ENCODE results near the gene CD55.

DNA sequence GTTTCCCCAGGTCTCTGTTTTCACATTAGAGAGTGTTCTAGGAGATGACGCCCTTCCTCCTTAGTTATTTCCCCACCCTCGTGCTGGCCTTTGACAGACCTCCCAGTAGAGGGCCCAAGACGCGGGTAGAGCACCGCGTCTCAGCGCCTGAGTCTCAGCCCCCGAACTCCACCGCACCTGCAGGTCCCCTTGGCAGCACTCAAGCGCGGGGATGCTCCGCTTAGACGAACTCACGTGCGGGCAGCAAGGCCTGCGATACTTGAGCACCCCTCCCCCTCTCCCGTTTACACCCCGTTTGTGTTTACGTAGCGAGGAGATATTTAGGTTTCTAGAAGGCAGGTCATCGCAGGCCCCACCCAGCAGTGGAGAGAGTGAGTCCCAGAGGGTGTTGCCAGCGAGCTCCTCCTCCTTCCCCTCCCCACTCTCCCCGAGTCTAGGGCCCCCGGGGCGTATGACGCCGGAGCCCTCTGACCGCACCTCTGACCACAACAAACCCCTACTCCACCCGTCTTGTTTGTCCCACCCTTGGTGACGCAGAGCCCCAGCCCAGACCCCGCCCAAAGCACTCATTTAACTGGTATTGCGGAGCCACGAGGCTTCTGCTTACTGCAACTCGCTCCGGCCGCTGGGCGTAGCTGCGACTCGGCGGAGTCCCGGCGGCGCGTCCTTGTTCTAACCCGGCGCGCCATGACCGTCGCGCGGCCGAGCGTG is at the start of gene CD55:
- TF ChIP-seq, protein P1, sequence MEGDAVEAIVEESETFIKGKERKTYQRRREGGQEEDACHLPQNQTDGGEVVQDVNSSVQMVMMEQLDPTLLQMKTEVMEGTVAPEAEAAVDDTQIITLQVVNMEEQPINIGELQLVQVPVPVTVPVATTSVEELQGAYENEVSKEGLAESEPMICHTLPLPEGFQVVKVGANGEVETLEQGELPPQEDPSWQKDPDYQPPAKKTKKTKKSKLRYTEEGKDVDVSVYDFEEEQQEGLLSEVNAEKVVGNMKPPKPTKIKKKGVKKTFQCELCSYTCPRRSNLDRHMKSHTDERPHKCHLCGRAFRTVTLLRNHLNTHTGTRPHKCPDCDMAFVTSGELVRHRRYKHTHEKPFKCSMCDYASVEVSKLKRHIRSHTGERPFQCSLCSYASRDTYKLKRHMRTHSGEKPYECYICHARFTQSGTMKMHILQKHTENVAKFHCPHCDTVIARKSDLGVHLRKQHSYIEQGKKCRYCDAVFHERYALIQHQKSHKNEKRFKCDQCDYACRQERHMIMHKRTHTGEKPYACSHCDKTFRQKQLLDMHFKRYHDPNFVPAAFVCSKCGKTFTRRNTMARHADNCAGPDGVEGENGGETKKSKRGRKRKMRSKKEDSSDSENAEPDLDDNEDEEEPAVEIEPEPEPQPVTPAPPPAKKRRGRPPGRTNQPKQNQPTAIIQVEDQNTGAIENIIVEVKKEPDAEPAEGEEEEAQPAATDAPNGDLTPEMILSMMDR (conservative IDR thresholded peaks at IDR 0.05 in 1 of 2, IDR thresholded peaks at IDR 0.05 in 1 of 2; ENCODE audit: extremely low read depth in 1 of 2, insufficient read depth in 1 of 2, low read depth in 1 of 2, low read length in 2 of 2), result peak; percentile 6 to 28
- TF ChIP-seq EZH2 (IDR thresholded peaks at IDR 0.05; ENCODE audit: borderline replicate concordance, low read length), result no peak

All from mammary epithelial cell (primary cell).